Kidney epithelial cell (primary cell): ENCODE data around the gene TIMM17B. TPM values are rescaled to one million over a fixed set of nuclear protein-coding genes. Genes with fewer than 3 reads are reported as not detected.

Experiments
- DNase-seq: peaks from one replicate; pipeline ENCODE4 v3.0.0-alpha.2; 2010; ENCODE audit warnings: low read depth
- H3K27me3 ChIP-seq: 2 replicates; pipeline ENCODE4 v1.6.0; 2011; ENCODE audit warnings: low read length; ENCODE audit not compliant: control insufficient read depth, insufficient read depth
- H3K36me3 ChIP-seq: 2 replicates; pipeline ENCODE4 v1.5.1; 2011; ENCODE audit warnings: low read length; ENCODE audit not compliant: control insufficient read depth, insufficient read depth
- H3K4me3 ChIP-seq: 2 replicates; pipeline ENCODE4 v1.5.1; 2011; ENCODE audit warnings: low read depth, mild to moderate bottlenecking, control low read depth, low read length
- total RNA-seq: library from RNA; depleted of rRNA; stranded (reverse); fragments of >200 nt; gene quantifications from 2 replicates; pipeline ENCODE4 v1.2.3, GENCODE V29; 2015
- TF ChIP-seq, protein P1 (sequence below): IDR thresholded peaks from 2 replicates; pipeline ENCODE4 v1.5.1; 2011; ENCODE audit warnings: mild to moderate bottlenecking, moderate library complexity, low read length, control low read depth, inconsistent platforms; ENCODE audit not compliant: insufficient read depth, poor library complexity, severe bottlenecking

TIMM17B gene
- total RNA-seq, 1 donor from 2014 or later: 89.4 TPM

DNA sequence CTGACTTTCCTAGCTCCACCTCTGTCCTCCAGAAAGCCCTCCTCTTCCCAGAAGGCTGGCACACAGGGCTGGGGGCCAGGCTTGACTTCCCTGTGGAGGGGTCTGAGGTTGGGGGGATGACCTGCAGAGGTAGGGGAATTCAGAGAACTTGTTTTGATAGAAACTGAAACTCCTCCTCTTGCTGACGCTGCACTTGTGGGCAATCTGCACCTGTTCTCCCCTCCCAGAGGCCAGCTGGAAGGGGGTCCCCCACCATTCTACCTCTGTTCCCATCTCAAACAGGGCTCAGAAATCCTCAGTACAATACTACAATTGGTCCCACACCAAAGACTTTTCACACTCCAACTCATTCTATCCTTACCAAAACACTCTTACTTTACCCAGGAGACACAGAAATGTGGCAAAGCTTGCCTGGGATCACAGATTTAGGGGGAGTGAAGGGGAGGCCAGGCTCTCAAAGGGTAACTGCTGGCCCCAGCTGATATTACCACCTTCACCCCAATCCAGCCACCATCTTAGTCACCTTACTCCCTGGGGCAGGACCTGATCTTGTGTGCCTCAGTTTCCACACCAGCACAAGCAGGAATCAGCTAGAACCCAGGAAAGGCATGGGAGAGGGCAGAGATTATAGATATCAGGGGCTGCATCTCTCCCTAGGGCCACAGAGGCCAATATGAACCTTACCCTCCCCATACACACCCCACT, 41.3 kb upstream of the TIMM17B start:
- no peaks in the 10 kb centered on the region for H3K27me3 ChIP-seq
- H3K36me3 ChIP-seq: no peaks in the 10 kb centered on the region
- H3K4me3 ChIP-seq: no peak overlapping the region
- TF ChIP-seq, protein P1, sequence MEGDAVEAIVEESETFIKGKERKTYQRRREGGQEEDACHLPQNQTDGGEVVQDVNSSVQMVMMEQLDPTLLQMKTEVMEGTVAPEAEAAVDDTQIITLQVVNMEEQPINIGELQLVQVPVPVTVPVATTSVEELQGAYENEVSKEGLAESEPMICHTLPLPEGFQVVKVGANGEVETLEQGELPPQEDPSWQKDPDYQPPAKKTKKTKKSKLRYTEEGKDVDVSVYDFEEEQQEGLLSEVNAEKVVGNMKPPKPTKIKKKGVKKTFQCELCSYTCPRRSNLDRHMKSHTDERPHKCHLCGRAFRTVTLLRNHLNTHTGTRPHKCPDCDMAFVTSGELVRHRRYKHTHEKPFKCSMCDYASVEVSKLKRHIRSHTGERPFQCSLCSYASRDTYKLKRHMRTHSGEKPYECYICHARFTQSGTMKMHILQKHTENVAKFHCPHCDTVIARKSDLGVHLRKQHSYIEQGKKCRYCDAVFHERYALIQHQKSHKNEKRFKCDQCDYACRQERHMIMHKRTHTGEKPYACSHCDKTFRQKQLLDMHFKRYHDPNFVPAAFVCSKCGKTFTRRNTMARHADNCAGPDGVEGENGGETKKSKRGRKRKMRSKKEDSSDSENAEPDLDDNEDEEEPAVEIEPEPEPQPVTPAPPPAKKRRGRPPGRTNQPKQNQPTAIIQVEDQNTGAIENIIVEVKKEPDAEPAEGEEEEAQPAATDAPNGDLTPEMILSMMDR: no peak
- no peak for DNase-seq

DNA sequence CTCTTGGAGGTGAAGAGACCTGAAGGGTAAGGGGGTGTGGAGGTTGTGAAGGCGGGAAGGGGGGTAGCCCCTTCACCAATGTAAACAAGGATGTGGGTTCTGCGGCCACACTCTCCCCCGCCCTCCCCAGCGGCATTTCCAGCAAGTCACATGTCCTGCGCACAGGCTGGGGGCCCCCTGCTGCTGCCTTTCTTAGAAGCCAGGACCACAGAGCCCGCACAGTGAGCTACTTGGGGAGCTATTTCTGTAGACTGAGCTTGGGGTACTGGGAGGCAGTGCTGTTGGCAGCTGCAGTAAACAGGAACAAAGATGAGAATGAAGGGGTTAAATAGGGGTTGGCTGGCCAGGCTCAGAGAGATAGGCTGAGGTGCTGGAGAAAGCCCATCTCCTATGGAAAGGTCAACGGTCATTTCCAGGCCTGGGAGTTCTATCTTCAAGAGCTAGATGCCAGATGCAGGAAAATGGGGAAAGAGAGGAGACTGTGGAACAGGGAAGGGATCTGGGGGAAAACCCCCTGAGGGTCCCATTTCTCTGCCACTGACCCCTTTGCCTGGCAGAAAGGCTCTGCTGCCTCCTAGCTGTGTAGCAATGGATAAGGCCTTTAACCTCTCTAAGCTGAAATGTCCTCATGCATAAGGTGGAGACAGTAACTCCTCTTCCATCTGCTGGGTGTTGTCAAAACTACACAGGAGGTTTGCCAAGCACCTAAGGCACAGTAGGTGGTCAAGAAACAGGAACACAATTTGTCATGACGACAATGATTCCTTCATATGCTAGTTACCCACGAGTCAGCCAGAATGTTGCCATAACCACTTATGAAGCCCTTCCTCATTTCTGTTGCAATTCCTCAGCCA, 39.7 kb upstream of the TIMM17B start:
- Histone ChIP-seq H3K36me3 (no peaks in the 10 kb centered on the region), H3K4me3 (no peak overlapping the region), H3K27me3 (no peaks in the 10 kb centered on the region)
- TF ChIP-seq, protein P1: no peak
- no peak for DNase-seq

DNA sequence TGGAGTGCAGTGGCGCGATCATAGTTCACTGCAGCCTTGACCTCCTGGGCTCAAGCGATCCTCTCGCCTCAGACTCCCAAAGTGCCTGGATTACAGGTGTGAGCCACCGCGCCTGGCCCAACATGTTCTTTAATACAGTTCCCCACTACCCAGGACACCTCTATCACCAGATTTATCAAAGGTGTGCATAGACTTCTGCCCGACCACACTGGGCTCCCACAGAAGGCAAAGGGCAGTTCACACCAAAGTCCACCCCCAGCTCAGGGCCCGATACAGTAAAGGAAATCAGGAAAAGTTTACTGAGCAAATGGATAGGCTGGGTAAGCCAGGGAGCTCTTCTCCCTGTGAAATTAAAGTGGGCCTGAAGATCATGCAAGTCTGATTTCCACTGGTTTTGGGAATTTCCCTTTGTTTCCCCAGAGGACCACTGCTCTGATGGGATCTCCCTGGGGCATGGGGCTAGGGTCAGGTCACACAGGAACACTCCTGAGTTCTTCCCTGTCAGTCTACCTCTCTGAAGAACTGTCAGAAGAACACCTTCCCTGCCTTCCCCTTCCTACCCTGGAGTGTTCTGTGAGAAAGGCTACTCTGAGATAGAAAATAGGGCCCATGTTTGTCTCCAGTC, 39.0 kb upstream of the TIMM17B start:
- no peak overlapping the region for H3K4me3 ChIP-seq
- TF ChIP-seq, protein P1: no peak
- no peaks in the 10 kb centered on the region for H3K27me3 ChIP-seq
- no peak for DNase-seq
- H3K36me3 ChIP-seq: no peaks in the 10 kb centered on the region

DNA sequence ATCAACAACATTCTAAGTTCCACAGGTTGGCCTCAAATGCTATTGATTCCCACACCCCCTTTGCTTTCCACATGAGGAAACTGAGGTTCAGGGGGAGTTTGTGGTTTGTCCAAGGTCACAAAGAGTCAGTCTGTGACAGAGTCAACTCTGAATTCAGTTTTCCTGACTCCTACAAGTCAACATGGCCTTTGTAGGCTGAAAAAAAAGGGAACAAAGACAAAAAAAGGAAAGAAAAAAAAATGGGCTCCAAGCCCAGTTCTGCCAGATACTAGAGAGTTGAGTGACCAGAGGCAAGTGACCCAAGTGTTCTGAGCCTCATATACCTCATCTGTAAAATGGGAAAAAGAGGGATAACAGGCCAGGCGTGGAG, 37.7 kb upstream of the TIMM17B start:
- no peak for DNase-seq
- H3K4me3 ChIP-seq: no peak overlapping the region
- TF ChIP-seq, protein P1: no peak
- no peaks in the 10 kb centered on the region for H3K27me3 ChIP-seq
- H3K36me3 ChIP-seq: no peaks in the 10 kb centered on the region

DNA sequence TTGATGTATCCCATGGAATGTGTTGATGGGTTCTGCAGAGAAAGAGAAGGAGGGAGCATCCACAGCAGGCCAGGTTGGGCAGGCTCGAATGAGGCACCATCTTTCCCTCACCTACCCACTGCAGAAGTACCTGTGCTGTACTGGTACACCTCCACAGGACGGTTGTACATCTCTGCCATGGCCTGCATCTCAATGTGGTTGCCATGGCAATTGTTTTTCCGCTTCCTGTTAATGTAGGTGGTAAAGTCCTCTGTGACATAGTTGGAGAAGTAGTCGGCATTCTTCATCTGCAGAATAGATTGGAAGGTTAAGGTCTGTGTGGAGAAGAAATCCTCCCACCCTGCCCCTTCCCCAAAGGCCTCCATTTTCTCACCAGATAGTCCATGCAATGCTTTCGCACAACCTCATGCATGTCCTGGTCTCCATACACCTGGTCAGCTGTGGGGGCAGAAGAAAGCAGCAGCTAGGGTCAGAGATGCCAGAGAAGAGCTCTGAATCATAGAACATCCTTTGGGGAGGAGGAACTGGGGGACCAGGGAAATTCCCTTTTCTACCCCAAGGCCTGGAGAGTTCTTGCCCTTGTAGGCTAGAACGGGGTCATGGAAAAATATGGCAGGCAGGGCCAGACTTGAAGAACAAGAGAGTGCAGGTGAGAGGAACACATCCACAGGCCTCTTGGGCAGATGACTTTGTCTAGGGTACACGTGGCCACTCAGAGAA, 37.2 kb upstream of the TIMM17B start:
- TF ChIP-seq, protein P1: no peak
- no peak for DNase-seq
- Histone ChIP-seq H3K4me3 (no peak overlapping the region), H3K27me3 (no peaks in the 10 kb centered on the region), H3K36me3 (no peaks in the 10 kb centered on the region)
